NOMO-1 treated with dmso at 0.1 percent for 144 hours (cell line): ENCODE results near the gene NOC4L.

ENCODE experiments used
- DNase-seq: peaks from one replicate; lab custom pipeline; 2025; ENCODE audit not compliant: unreplicated experiment; lab: John Stamatoyannopoulos, UW

NOC4L gene

DNA sequence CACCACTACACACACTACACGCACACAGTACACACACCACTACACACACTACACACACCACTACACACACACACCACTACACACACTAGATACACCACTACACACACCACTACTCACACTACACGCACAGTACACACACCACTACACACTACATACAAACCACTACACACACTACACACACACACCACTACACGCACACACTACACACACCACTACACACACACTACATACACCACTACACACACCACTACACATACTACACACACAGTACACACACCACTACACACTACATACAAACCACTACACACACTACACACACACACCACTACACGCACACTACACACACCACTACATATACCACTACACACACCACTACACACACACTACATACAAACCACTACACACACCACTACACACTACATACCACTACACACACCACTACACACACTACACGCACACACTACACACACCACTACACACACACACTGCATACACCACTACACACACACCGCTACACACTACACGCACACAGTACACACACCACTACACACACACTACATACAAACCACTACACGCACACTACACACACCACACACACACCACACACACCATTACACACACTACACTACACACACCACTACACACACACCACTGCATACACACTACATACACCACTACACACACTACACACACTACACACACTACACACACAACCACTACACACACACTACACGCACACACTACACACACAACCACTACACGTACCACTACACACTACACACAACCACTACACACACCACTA lies 11.7 kb downstream of the NOC4L start:
- no peak for DNase-seq

- no peak for DNase-seq
Measured at GRCh38 chr12:132156573-132157325, 12.5 kb downstream of the NOC4L start.

- DNase-seq, result no peak
Measured at GRCh38 chr12:132157733-132158409, 13.6 kb downstream of the NOC4L start.

DNA sequence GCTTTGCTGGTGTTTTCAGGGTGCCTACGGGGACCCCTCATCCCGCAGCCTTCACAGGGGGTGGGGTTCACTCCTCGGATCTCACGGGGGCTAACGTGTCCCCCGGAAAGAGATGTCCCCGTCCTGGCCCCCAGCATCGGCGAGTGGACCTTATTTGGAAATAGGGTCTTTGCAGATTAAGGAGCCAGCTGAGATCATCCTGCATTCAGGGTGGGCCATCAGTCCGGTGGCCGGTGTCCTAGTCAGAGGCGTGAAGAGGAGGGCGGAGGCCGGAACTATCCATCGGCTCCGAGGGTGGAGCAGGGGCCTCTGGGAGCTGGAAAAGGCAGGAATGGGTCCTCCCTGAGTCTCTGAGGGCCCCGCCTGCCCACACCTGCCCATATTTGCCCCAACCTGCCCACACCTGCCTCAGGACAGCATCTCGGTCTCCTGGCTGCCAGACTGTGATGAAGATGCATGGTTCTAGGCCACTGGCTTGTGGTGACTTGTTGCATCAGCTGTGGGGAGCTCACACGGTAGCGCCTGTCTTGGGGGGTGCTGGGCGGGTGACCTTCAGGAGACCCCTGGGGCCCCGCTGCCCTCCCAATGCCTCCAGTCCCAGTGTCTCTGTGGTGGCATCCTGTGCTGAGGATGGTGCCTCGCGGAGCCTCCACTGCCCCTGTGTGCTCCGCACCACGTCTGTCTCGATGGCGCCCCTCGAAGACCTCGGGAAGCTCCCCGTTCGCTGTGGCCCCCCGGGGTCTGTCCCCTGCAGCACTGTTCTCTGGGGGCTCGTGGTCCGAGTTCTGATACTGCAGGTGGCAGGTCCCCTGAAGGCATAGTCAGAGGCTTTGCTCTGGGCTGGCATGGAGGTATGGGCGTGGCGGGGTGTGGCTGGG lies 14.7 kb downstream of the NOC4L start:
- no peak for DNase-seq

GRCh38 chr12:132159555-132160003 lies 15.3 kb downstream of the NOC4L start:
- DNase-seq, result no peak

- no peak for DNase-seq
Measured at GRCh38 chr12:132160016-132160415, 15.8 kb downstream of the NOC4L start.

GRCh38 chr12:132160601-132161035 lies 16.4 kb downstream of the NOC4L start:
- DNase-seq, result no peak

DNA sequence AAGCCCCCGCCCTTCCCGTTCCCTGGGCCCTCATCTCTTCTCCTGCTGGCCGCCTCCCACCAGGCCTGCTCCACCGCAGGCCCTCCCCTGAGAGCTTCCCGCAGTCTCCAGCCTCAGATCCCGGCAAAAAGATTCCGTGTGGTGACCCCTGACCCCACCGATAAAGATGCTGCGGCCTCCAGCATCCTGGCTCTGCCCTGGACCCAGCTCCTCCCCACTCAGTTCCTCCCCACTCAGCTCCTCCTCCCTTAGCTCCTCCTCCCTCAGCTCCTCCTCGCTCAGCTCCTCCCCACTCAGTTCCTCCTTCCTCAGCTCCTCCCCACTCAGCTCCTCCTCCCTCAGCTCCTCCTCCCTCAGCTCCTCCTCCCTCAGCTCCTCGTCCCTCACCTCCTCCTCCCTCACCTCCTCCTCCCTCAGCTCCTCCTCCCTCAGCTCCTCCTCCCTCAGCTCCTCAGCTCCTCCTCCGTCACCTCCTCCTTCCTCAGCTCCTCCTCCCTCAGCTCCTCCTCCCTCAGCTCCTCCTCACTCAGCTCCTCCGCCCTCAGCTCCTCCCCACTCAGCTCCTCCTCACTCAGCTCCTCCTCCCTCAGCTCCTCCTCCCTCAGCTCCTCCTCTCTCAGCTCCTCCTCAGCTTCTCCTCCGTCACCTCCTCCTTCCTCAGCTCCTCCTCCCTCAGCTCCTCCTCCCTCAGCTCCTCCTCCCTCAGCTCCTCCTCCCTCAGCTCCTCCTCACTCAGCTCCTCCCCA lies 17.0 kb downstream of the NOC4L start:
- no peak for DNase-seq

DNA sequence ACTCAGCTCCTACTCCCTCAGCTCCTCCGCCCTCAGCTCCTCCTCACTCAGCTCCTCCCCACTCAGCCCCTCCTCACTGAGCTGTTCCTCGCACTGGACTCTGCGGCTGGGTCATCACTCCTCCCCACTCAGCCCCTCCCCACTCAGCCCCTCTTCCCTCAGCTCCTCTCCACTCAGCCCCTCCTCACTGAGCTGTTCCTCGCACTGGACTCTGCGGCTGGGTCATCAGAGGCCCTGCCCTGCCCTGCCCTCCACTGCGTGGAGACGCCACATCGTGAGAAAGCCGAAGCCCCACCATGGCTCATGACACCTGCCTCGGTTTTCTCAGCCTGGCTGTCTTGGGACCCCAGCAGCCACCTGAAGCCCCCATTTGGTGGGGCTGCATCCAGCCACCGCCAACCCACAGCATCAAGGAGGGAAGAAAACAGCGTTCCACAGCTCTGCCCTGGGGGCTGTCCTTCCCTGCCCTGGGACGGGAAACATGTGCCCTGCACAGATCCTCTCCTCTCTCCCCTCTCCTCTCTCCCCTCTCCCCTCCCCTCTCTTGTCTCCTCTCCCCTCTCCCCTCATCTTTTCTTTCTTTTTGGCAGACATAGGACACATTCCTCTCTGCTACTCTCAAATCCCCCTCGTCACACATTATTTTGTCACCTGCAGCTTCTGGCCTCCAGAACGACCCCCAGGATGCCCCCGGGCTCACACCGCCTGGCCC lies 17.7 kb downstream of the NOC4L start:
- DNase-seq, result no peak

DNA sequence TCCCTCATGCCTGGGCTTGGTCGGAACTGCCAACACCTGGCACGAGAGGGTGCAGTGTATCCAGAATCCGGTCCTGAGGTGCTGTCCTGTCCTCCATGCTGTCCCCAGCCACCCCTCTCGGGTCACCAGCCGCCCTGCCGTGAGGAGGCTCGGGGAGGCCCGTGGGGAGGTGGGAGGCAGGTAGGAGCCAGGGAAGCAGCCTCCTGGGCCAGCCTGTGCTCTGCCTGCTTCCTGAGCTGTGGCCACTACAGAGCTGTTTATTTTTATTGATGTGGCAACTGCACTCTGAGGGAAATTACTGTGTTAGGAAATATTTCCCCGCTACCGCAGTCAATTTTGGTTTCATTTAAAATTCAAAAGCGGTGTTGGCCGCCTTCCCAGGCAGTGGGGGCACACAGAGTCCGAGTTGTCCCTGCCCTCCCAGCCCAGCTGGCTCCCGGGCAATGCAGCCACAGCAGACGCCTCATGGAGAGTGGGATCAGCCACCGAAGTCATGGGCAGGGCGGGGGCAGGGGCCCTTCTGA lies 18.3 kb downstream of the NOC4L start:
- peak; percentile 56 for DNase-seq

- no peak for DNase-seq
Measured at GRCh38 chr12:132163041-132163910, 19.0 kb downstream of the NOC4L start.

- DNase-seq, result no peak
Measured at GRCh38 chr12:132163911-132164288, 19.6 kb downstream of the NOC4L start.

DNA sequence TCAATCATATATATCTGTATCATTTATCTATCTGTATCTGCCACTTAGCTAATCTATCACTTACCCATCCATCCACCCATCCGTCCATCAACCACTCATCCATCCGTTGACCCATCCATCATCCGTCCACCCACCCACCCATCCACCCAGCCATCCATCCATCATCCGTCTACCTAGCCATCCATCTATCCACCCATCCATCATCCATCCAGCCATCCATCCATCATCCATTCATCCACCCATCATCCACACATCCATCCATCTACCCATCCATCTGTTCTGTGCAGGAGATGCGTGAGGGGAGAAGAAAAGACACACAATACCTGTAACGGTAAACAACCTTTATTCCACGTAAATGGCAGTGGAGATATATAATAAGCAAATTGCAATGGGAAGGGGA lies 20.2 kb downstream of the NOC4L start:
- DNase-seq, result no peak

- DNase-seq, result no peak
Measured at GRCh38 chr12:132165584-132165983, 21.3 kb downstream of the NOC4L start.

GRCh38 chr12:132166093-132166492 lies 21.8 kb downstream of the NOC4L start:
- no peak for DNase-seq

DNA sequence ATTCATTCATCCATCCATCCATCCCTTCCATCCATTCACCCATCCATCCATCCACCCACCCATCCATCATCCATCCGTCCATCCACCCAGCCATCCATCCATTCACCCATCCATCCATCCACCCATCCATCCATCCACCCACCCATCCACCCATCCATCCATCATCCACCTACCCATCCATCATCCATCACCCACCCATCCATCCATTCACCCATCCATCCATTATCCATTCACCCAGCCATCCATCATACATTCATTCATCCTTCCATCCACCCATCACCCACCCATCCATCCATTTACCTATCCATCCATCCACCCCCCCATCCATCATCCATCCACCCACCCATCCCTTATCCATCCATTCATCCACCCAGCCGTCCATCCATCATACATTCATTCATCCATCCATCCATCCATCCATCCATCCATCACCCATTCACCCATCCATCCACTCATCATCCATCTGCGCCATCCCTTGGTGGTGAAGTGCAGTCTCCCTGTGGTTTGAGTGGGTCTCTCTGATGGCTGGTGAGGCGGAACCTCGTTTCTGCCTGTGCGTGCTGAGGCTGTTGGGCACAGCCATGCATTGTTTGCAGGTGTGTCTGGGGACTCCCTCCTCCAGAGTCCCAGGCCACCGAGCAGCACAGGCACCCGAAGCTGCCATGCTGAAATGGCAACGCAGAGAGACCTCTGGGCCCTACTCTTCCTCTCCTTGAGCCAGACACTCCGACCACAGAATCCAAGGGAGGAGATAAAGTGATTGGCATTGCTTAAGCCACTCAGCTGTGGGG lies 22.7 kb downstream of the NOC4L start:
- no peak for DNase-seq

- no peak for DNase-seq
Measured at GRCh38 chr12:132167611-132168310, 23.5 kb downstream of the NOC4L start.
